Activated CD8-positive, alpha-beta memory T cell treated with anti-CD3 and anti-CD28 coated beads for 1 hour (primary cell): ENCODE results near the gene PRDM1.

Experiments
- DNase-seq, 2 donors: peaks; one replicate each; pipeline ENCODE4 v3.0.0-alpha.2; 2020; ENCODE audit warnings: low read depth in 1 of 2; ENCODE audit errors: extremely low read depth in 1 of 2

Gene PRDM1

GRCh38 chr6:106114492-106114891 is 28.4 kb downstream of the PRDM1 start:
- DNase-seq = no peak

- DNase-seq = no peak
Observed at GRCh38 chr6:106115286-106115685, 29.1 kb downstream of the PRDM1 start.

GRCh38 chr6:106116125-106116832 is 30.1 kb downstream of the PRDM1 start:
- no peak for DNase-seq

- DNase-seq = peak; percentile 25 to 51
Observed at GRCh38 chr6:106117579-106117978, 31.4 kb downstream of the PRDM1 start.

GRCh38 chr6:106118835-106119431 is 32.8 kb downstream of the PRDM1 start:
- no peak for DNase-seq

- no peak for DNase-seq
Observed at GRCh38 chr6:106119546-106119945, 33.4 kb downstream of the PRDM1 start.

GRCh38 chr6:106120006-106120405 is 33.9 kb downstream of the PRDM1 start:
- DNase-seq = no peak

- DNase-seq = no peak
Observed at GRCh38 chr6:106120406-106120805, 34.3 kb downstream of the PRDM1 start.

GRCh38 chr6:106122306-106122918 is 36.3 kb downstream of the PRDM1 start:
- DNase-seq = no peak

GRCh38 chr6:106122938-106123656 is 37.0 kb downstream of the PRDM1 start:
- no peak for DNase-seq

- no peak for DNase-seq
Observed at GRCh38 chr6:106124015-106124414, 37.9 kb downstream of the PRDM1 start.

- no peak for DNase-seq
Observed at GRCh38 chr6:106124437-106125430, 38.6 kb downstream of the PRDM1 start.

GRCh38 chr6:106125925-106126435 is 39.8 kb downstream of the PRDM1 start:
- DNase-seq = no peak

- DNase-seq = no peak
Observed at GRCh38 chr6:106126482-106126881, 40.3 kb downstream of the PRDM1 start.

- DNase-seq = no peak
Observed at GRCh38 chr6:106128981-106129781, 43.0 kb downstream of the PRDM1 start.

GRCh38 chr6:106132153-106132698 is 46.1 kb downstream of the PRDM1 start:
- DNase-seq = no peak

GRCh38 chr6:106133040-106133439 is 46.9 kb downstream of the PRDM1 start:
- no peak for DNase-seq

- DNase-seq = no peak
Observed at GRCh38 chr6:106134087-106134770, 48.1 kb downstream of the PRDM1 start.
